Measurements from ENCODE around the gene AGR2.

- TF ChIP-seq CTCF (conservative IDR thresholded peaks at IDR 0.05; ENCODE audit: low read depth, low read length): no peak
- TF ChIP-seq RFX5 (IDR thresholded peaks at IDR 0.05; ENCODE audit: low read depth, low read length): no peak
- TF ChIP-seq MXI1 (IDR thresholded peaks at IDR 0.05; ENCODE audit: borderline replicate concordance, low read depth, low read length): no peak
- TF ChIP-seq POLR2A (IDR thresholded peaks at IDR 0.05; ENCODE audit: low read depth, low read length): no peak
- TF ChIP-seq RCOR1 (IDR thresholded peaks at IDR 0.05; ENCODE audit: insufficient replicate concordance, low read length): no peak
- no peak for TF ChIP-seq USF2 (IDR thresholded peaks at IDR 0.05; ENCODE audit: low read depth, low read length)
- no peak for TF ChIP-seq ELK1 (IDR thresholded peaks at IDR 0.05; ENCODE audit: borderline replicate concordance, low read depth, low read length)
- TF ChIP-seq RAD21 (IDR thresholded peaks at IDR 0.05; ENCODE audit: low read length): no peak
- TF ChIP-seq NFE2L2 (IDR thresholded peaks at IDR 0.05; ENCODE audit: low read depth, low read length): no peak
These were observed at the start of gene AGR2 for GRCh38 chr7:16804674-16805439.
